Neutrophil (primary cell): ENCODE results near the gene PROKR1.

Source experiments
- H3K27ac ChIP-seq: fragments of 200-600 bp; sonication (generic); 2 replicates; pipeline ENCODE4 v1.5.1; 2016; ENCODE audit warnings: mild to moderate bottlenecking, moderate library complexity
- H3K27me3 ChIP-seq: fragments of 200-600 bp; sonication (generic); 2 replicates; pipeline ENCODE4 v1.6.0; 2016; ENCODE audit warnings: mild to moderate bottlenecking
- H3K36me3 ChIP-seq: fragments of 200-600 bp; sonication (generic); 2 replicates; pipeline ENCODE4 v1.5.1; 2017
- H3K4me1 ChIP-seq, 2 experiments: fragments of 200-600 bp in 1 of 2; sonication (generic) in 1 of 2; 1 replicate in 1 of 2; 2 replicates in 1 of 2; pipeline versions ENCODE4 v1.5.1 to v1.6.1; 2013 to 2016; ENCODE audit warnings: low read depth in 1 of 2, low read length in 1 of 2, mild to moderate bottlenecking in 1 of 2, moderate library complexity in 1 of 2; ENCODE audit not compliant: control insufficient read depth in 1 of 2, insufficient read depth in 1 of 2
- H3K4me3 ChIP-seq, 2 experiments: fragments of 200-600 bp in 1 of 2; sonication (generic) in 1 of 2; 1 replicate in 1 of 2; 2 replicates in 1 of 2; pipeline ENCODE4 v1.5.1; 2013 to 2016; ENCODE audit warnings: low read depth in 1 of 2, low read length in 1 of 2, mild to moderate bottlenecking in 1 of 2, moderate library complexity in 1 of 2
- H3K9me3 ChIP-seq: fragments of 200-600 bp; sonication (generic); 2 replicates; pipeline ENCODE4 v1.5.1; 2016
- CTCF ChIP-seq: fragments of 200-600 bp; sonication (generic); IDR thresholded peaks from 2 replicates; pipeline ENCODE4 v1.5.1; 2016; ENCODE audit warnings: antibody characterized with exemption

Gene PROKR1

GRCh38 chr2:68620772-68621171 is 22.6 kb upstream of the PROKR1 start:
- H3K9me3 ChIP-seq, result no peaks in the 10 kb centered on the region
- H3K27me3 ChIP-seq, result no peaks in the 10 kb centered on the region
- no peak for TF ChIP-seq CTCF
- H3K27ac ChIP-seq, result no peak overlapping the region
- H3K4me1 ChIP-seq, result peaks cover 3 to 7% of the 10 kb centered on the region in 2 experiments
- H3K36me3 ChIP-seq, result no peaks in the 10 kb centered on the region
- H3K4me3 ChIP-seq, result no peak overlapping the region

GRCh38 chr2:68623820-68624219 is 19.6 kb upstream of the PROKR1 start:
- H3K27me3 ChIP-seq, result no peaks in the 10 kb centered on the region
- no peaks in the 10 kb centered on the region for H3K36me3 ChIP-seq
- peaks cover 5 to 8% of the 10 kb centered on the region in 2 experiments for H3K4me1 ChIP-seq
- H3K9me3 ChIP-seq, result no peaks in the 10 kb centered on the region
- H3K27ac ChIP-seq, result no peak overlapping the region
- no peak for TF ChIP-seq CTCF
- H3K4me3 ChIP-seq, result no peak overlapping the region

- no peak overlapping the region for H3K4me3 ChIP-seq
- H3K4me1 ChIP-seq, result peaks cover 5 to 8% of the 10 kb centered on the region in 2 experiments
- H3K27ac ChIP-seq, result no peak overlapping the region
- H3K36me3 ChIP-seq, result no peaks in the 10 kb centered on the region
- H3K27me3 ChIP-seq, result no peaks in the 10 kb centered on the region
- TF ChIP-seq CTCF, result no peak
- H3K9me3 ChIP-seq, result no peaks in the 10 kb centered on the region
Observed at GRCh38 chr2:68627615-68628014, 15.8 kb upstream of the PROKR1 start.

- no peak for TF ChIP-seq CTCF
- Histone ChIP-seq H3K27me3 (no peaks in the 10 kb centered on the region), H3K27ac (no peak overlapping the region), H3K4me1 (no peaks in the 10 kb centered on the region), H3K4me3 (no peak overlapping the region), H3K36me3 (no peaks in the 10 kb centered on the region), H3K9me3 (no peaks in the 10 kb centered on the region)
Observed at GRCh38 chr2:68632021-68632420, 11.4 kb upstream of the PROKR1 start.

- Histone ChIP-seq H3K4me1 (no peaks in the 10 kb centered on the region), H3K4me3 (no peak overlapping the region), H3K9me3 (no peaks in the 10 kb centered on the region), H3K27ac (no peak overlapping the region), H3K27me3 (peaks cover 20% of the 10 kb centered on the region), H3K36me3 (no peaks in the 10 kb centered on the region)
- no peak for TF ChIP-seq CTCF
Observed at GRCh38 chr2:68637047-68637446, 6.3 kb upstream of the PROKR1 start.
